Measurements from ENCODE around the gene NAA11.

- TF ChIP-seq POLR2A (IDR thresholded peaks at IDR 0.05; ENCODE audit: extremely low read depth, insufficient read length) (no peak), CTCF (IDR thresholded peaks at IDR 0.05; ENCODE audit: low read depth, low read length) (no peak), MYC (IDR thresholded peaks at IDR 0.05; ENCODE audit: low read depth, low read length) (no peak), MAX (IDR thresholded peaks at IDR 0.05; ENCODE audit: low read depth, low read length) (no peak)
Observed at GRCh38 chr4:79308971-79309370, 16.9 kb downstream of the NAA11 start.

Data from NB4 (cell line).